PC-9 (cell line): Measurements from ENCODE around the gene SAMM50.

ENCODE experiments used
- CTCF ChIP-seq: fragments of 200-600 bp; sonication (generic); conservative IDR thresholded peaks from 2 replicates; pipeline ENCODE4 v1.6.1; 2017; ENCODE audit warnings: mixed run types, antibody characterized with exemption, mild to moderate bottlenecking, moderate library complexity
- EZH2 ChIP-seq: fragments of 200-600 bp; sonication (generic); IDR thresholded peaks from 2 replicates; pipeline ENCODE4 v1.8.0; 2017; ENCODE audit warnings: antibody characterized with exemption, low read depth

- TF ChIP-seq CTCF = no peak
- TF ChIP-seq EZH2 = no peak
These were observed 19.8 kb downstream of the SAMM50 start for GRCh38 chr22:43975041-43975440.
